ENCODE results near the gene CCDC150.

DNA sequence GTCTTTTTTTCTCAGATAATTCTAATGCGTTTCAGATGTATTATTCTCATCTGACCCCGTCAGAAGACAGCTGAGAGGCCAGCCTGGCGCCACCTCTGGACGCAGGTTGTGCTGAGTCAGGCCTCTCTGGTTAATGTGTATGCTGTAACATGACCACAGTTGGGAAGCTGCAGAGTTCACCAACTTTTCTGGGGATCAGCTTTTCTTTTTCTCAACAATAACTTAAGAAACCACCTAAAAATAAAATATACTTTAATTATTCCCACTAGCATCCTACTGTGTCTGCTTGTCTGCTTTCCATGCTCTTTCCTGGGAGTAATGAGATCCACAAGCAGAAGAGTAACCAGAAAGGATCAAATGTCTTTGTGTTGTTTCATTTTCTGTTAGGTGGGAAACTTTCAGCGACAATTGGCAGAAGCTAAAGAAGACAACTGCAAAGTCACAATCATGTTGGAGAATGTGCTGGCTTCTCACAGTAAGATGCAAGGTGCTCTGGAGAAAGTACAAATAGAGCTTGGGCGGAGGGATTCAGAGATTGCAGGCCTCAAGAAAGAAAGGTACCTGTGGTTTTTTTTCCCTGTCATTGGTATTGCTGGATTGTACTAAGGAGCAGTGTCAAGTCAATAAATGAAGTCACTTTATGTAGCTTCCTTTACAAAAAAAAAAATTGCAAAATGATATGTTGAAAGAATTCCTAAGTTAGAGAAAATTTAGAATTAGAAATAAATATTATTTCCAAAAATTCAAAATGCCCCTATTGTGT, 79.8 kb downstream of the CCDC150 start:
- TF ChIP-seq POLR2A (IDR thresholded peaks at IDR 0.05) = no peak
- TF ChIP-seq, protein P1, sequence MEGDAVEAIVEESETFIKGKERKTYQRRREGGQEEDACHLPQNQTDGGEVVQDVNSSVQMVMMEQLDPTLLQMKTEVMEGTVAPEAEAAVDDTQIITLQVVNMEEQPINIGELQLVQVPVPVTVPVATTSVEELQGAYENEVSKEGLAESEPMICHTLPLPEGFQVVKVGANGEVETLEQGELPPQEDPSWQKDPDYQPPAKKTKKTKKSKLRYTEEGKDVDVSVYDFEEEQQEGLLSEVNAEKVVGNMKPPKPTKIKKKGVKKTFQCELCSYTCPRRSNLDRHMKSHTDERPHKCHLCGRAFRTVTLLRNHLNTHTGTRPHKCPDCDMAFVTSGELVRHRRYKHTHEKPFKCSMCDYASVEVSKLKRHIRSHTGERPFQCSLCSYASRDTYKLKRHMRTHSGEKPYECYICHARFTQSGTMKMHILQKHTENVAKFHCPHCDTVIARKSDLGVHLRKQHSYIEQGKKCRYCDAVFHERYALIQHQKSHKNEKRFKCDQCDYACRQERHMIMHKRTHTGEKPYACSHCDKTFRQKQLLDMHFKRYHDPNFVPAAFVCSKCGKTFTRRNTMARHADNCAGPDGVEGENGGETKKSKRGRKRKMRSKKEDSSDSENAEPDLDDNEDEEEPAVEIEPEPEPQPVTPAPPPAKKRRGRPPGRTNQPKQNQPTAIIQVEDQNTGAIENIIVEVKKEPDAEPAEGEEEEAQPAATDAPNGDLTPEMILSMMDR (IDR thresholded peaks at IDR 0.05) = no peak
- no peak for TF ChIP-seq POLR2AphosphoS5 (IDR thresholded peaks at IDR 0.05)

All from stomach (tissue), 4 donors.